ENCODE measurements around the gene TCEAL2.

DNA sequence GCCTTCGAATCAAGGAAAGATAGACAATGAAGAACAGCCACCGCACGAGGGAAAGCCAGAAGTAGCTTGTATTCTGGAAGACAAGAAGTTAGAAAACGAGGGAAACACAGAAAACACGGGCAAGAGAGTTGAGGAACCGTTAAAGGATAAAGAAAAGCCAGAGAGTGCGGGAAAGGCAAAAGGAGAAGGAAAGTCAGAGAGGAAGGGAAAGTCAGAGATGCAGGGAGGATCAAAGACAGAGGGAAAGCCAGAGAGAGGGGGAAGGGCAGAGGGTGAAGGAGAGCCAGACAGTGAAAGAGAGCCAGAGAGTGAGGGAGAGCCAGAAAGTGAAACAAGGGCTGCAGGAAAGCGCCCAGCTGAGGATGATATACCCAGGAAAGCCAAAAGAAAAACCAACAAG lies 1.4 kb downstream of the TCEAL2 start:
- TF ChIP-seq POLR2A (IDR thresholded peaks at IDR 0.05; ENCODE audit: low read depth, low read length) (no peak), POLR2AphosphoS5 (IDR thresholded peaks at IDR 0.05; ENCODE audit: low read depth, low read length) (no peak), TAF1 (IDR thresholded peaks at IDR 0.05; ENCODE audit: low read depth, low read length) (no peak)
